Brain microvascular endothelial cell (primary cell): ENCODE results near the gene NUDT9.
A peak's percentile ranks its signal among the peaks of the same experiment; 100 is the strongest.
"Not testable (repeated sequence)": the region's sequence is repeated elsewhere in the genome, so short reads cannot be mapped to it uniquely, and the experiment has no call there.

Experiments used
- DNase-seq: peaks from one replicate; pipeline ENCODE4 v3.0.0-alpha.2; 2020
- H3K27ac ChIP-seq: fragments of 250-450 bp; sonication (Bioruptor Pico); 2 replicates; pipeline ENCODE4 v1.5.1; 2020; ENCODE audit warnings: mild to moderate bottlenecking, moderate library complexity
- H3K27me3 ChIP-seq: fragments of 250-450 bp; sonication (Bioruptor Pico); replicated peaks from 2 replicates; pipeline ENCODE4 v1.5.1; 2020; ENCODE audit warnings: mild to moderate bottlenecking
- H3K36me3 ChIP-seq: fragments of 250-450 bp; sonication (Bioruptor Pico); replicated peaks from 2 replicates; pipeline ENCODE4 v1.5.1; 2020; ENCODE audit warnings: mild to moderate bottlenecking
- H3K4me3 ChIP-seq: 2 replicates; pipeline ENCODE4 v1.5.1; 2011; ENCODE audit warnings: low read depth, mild to moderate bottlenecking, control low read depth, low read length, moderate library complexity
- in situ Hi-C: cut with HindIII; loops from 2 replicates; pipeline ENCODE4 v1.10.0; 2017; ENCODE audit warnings: low sequenced_read_pairs, low pct_ligation_motif_present
- TF ChIP-seq, protein P1 (sequence below): IDR thresholded peaks from 2 replicates; pipeline ENCODE4 v1.5.1; 2011; ENCODE audit warnings: low read depth, mild to moderate bottlenecking, moderate library complexity, low read length, control low read depth, inconsistent platforms; ENCODE audit errors: missing control alignments

Gene NUDT9

DNA sequence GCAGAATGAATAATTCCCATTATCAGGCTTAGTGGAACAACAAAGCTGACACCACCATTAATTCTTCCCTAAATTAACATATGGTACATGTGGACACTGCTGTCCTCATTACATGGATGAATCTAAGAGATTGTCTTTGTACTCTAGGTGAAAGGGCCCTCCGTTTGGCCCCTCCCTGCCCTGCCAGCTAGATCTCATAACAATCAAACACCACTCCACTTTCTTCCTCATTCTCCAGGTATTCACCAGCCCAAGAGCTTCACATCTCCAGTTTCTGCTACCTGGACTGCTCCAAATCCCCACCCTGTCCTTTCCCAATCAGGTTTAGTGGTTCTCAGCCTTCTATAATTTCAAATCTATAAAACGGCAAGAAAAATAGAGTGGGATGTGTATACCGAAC is 35.1 kb upstream of the NUDT9 start:
- TF ChIP-seq, protein P1, sequence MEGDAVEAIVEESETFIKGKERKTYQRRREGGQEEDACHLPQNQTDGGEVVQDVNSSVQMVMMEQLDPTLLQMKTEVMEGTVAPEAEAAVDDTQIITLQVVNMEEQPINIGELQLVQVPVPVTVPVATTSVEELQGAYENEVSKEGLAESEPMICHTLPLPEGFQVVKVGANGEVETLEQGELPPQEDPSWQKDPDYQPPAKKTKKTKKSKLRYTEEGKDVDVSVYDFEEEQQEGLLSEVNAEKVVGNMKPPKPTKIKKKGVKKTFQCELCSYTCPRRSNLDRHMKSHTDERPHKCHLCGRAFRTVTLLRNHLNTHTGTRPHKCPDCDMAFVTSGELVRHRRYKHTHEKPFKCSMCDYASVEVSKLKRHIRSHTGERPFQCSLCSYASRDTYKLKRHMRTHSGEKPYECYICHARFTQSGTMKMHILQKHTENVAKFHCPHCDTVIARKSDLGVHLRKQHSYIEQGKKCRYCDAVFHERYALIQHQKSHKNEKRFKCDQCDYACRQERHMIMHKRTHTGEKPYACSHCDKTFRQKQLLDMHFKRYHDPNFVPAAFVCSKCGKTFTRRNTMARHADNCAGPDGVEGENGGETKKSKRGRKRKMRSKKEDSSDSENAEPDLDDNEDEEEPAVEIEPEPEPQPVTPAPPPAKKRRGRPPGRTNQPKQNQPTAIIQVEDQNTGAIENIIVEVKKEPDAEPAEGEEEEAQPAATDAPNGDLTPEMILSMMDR, result no peak
- in situ Hi-C loops, result no loop called here
- no peak for DNase-seq

DNA sequence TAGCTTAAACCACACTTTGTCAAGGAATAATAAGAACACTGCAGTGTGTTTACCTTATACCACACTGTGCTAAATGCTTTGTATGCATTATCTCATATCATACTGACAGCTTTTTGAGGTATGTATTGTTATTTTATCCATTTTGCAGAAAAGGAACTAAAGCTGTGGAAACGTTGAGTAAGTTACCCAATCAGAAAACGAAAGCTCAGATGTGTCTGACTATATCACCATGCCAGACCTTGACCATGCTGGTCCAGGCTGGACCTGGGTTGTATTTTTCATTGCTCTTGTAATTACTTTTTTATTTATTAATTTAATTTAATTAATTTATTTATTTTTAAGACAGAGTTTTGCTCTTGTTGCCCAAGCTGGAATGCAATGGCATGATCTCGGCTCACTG is 33.5 kb upstream of the NUDT9 start:
- DNase-seq, result no peak
- Histone ChIP-seq H3K4me3 (no peak overlapping the region), H3K27ac (no peak overlapping the region), H3K36me3 (no peaks in the 10 kb centered on the region), H3K27me3 (no peaks in the 10 kb centered on the region)
- in situ Hi-C loops, result no loop called here
- TF ChIP-seq, protein P1, result no peak

More for the DNA sequence above, 35.1 kb upstream of the NUDT9 start:
- H3K27me3 ChIP-seq, result no peaks in the 10 kb centered on the region
- H3K36me3 ChIP-seq, result no peaks in the 10 kb centered on the region
- H3K4me3 ChIP-seq, result no peak overlapping the region
- H3K27ac ChIP-seq, result no peak overlapping the region

DNA sequence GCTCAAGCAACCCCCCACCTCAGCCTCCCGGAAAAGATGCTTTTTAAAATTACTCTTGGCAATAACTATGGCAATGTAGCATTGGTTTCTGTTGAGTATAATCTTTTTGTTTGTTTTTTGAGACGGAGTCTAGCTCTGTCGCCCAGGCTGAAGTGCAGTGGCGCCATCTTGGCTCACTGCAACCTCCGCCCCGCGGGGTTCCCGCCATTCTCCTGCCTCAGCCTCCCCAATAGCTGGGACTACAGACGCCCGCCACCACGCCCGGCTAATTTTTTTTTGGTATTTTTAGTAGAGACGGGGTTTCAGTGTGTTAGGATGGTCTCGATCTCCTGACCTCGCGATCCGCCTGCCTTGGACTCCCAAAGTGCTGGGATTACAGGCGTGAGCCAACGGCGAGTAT is 32.3 kb upstream of the NUDT9 start:
- in situ Hi-C loops, result not testable (repeated sequence)
- H3K4me3 ChIP-seq, result peak overlapping the region; percentile 62

DNA sequence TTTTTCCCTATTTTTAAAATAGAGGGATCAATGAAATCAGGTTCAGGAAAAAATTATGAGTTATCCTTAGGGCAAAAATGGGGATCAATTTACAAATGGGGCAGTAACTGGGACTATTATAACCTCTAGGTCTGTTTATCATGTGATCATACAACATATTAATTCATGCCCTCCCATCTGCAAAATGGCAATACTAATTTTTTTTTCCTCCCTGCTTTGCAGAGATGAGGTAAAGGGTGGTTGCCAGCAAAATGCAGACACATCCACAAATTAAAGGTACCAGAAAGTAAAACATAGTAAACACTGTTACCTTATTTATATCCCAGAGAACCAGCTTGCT is 31.9 kb upstream of the NUDT9 start:
- in situ Hi-C loops, result no loop called here
- TF ChIP-seq, protein P1, result no peak
- Histone ChIP-seq H3K27me3 (no peaks in the 10 kb centered on the region), H3K4me3 (peak overlapping the region; percentile 62), H3K27ac (peak overlapping the region; percentile 65), H3K36me3 (no peaks in the 10 kb centered on the region)
- DNase-seq, result no peak

More for the DNA sequence above, 32.3 kb upstream of the NUDT9 start:
- H3K27me3 ChIP-seq, DNase-seq, H3K36me3 ChIP-seq, H3K27ac ChIP-seq: not testable (repeated sequence)

DNA sequence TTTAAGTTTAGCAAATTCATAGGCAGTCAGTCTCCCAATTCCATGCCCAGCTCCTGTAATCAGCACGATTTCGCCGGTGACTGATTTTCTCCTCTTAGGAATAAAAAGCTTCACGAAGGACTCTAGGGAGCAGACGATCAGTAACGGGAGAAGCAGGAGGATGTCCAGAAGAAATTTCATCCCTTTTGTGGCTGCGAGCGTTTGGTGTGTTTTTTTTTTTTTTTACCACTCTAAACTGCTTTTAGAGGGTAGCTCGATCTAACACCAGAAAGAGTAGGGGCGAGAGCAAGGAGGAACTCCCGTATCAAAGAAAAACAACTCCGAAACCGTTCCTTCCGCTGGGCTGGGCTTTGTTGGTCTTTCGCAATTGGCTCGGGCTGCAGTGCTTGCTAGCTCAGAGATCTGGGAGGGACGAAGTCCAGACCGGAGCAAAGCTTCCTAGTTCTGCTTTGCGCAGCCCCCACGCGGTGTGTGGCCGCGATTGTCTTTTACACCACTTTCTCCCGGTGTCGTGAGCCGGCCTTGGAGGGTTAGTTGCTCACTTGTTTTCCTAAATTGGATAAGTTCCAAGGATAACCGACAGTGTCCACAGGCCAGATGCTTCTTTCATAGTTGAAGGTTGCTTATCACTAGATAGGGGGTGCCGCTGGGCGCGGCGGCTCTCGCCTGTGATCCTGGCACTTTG is 31.3 kb upstream of the NUDT9 start, which contains the start of gene HSD17B11:
TSS of gene HSD17B11 (minus strand) at position 298 of the 685 bp plus-strand sequence. CDS start at position 180, 118 bp downstream.
- no peaks in the 10 kb centered on the region for H3K27me3 ChIP-seq
- peak; percentile 91 for DNase-seq
- in situ Hi-C loops, result no loop called here
- peak within 1 kb of the TSS; percentile 65 for H3K27ac ChIP-seq
- no peaks in the 10 kb centered on the region for H3K36me3 ChIP-seq
- TF ChIP-seq, protein P1, result peak; percentile 46
- peak within 1 kb of the TSS; percentile 62 for H3K4me3 ChIP-seq

DNA sequence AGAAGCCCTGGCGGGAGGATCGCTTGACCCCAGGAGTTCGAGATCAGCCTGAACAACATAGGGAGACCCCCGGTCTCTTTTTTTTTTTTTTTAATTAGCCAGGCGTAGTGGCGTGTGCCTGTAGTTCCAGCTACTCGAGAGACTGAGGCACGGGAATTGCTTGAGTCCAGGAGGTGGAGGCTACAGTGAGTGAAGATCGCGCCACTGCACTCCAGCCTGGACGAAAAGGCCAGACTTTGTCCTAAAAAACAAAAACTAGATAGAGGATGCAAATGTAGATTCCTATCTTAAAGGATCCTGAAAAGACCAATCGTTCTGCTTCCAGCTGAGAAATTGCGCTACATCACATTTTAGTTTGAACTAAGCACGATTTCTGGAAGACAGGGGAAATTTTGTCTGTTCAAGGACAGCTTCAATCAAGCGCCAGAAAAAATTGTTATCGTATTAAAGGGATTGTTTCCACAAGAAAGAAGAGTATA is 30.8 kb upstream of the NUDT9 start:
- Histone ChIP-seq H3K36me3 (no peaks in the 10 kb centered on the region), H3K4me3 (peak overlapping the region; percentile 62), H3K27me3 (no peaks in the 10 kb centered on the region), H3K27ac (peak overlapping the region; percentile 65)
- no peak for DNase-seq
- in situ Hi-C loops, result no loop called here
- TF ChIP-seq, protein P1, result no peak
